Left ventricle myocardium inferior (tissue), 1 donor: ENCODE measurements around the gene ECE1. TPM values are rescaled to one million over a fixed set of nuclear protein-coding genes. Genes with fewer than 3 reads are reported as not detected.

ENCODE experiments used
- DNase-seq: peaks from one replicate; pipeline ENCODE4 v3.0.0-alpha.2; 2020
- H3K27ac ChIP-seq: fragments of 200-600 bp; replicated peaks from 2 replicates; pipeline ENCODE4 v1.8.0; 2021
- H3K27me3 ChIP-seq: fragments of 200-600 bp; 2 replicates; pipeline ENCODE4 v1.8.0; 2021; ENCODE audit warnings: low read depth
- H3K36me3 ChIP-seq: fragments of 200-600 bp; 2 replicates; pipeline ENCODE4 v1.8.0; 2021
- H3K4me1 ChIP-seq: fragments of 200-600 bp; 2 replicates; pipeline ENCODE4 v1.8.0; 2021
- H3K4me3 ChIP-seq: fragments of 200-600 bp; 2 replicates; pipeline ENCODE4 v1.8.0; 2021; ENCODE audit warnings: mild to moderate bottlenecking, moderate library complexity
- H3K9me3 ChIP-seq: fragments of 200-600 bp; replicated peaks from 2 replicates; pipeline ENCODE4 v1.8.0; 2021
- CTCF ChIP-seq: fragments of 200-600 bp; IDR thresholded peaks from 2 replicates; pipeline ENCODE4 v1.8.0; 2021; ENCODE audit warnings: antibody characterized with exemption, mild to moderate bottlenecking, borderline replicate concordance
- intact Hi-C: fragments of 100-400 bp; cut with micrococcal nuclease; formaldehyde crosslinking; loops from one replicate; pipeline ENCODE4 v1.11.0; 2022
- long read RNA-seq: library from polyadenylated mRNA; unstranded; transcript quantifications from one replicate; pipeline ENCODE4 v2.0.0, GENCODE V29; 2021
- total RNA-seq: library from RNA; stranded (reverse); fragmentation: NEBNext Ultra II Directional; extraction: Animal tissue kit (Norgen Biotek cat#: 25700); gene quantifications from one replicate; pipeline ENCODE4 v1.2.1, GENCODE V29; 2021
- donor health status: DM: no; HTN: yes; CAD: no; lungs with severe emphysema.

The ECE1 gene
- 54.7 TPM for total RNA-seq
- long read RNA-seq, full-length matches to known transcripts: 79 of 133 reads
- long read RNA-seq, partial matches to known transcripts: 15 of 133 reads
- long read RNA-seq, other reads (novel, unspliced or antisense): 39 of 133 reads

- no peak for TF ChIP-seq CTCF
- intact Hi-C loops: no loop called here
- peak; percentile 56 for DNase-seq
- Histone ChIP-seq H3K27me3 (no peaks in the 10 kb centered on the region), H3K4me3 (peak within 1 kb of the TSS; percentile 79), H3K4me1 (peaks cover 57% of the 10 kb centered on the region), H3K27ac (peak within 1 kb of the TSS; percentile 90), H3K9me3 (no peaks in the 10 kb centered on the region), H3K36me3 (no peaks in the 10 kb centered on the region)
Observed at GRCh38 chr1:21289700-21290545, at the start of gene ECE1. Gene ECE1, minus strand, starts transcription at chr1:21290463. Its CDS starts 49 bp downstream, at chr1:21290414.

- no peak for DNase-seq
- Histone ChIP-seq H3K27ac (peak overlapping the region; percentile 86), H3K27me3 (no peaks in the 10 kb centered on the region), H3K36me3 (no peaks in the 10 kb centered on the region), H3K9me3 (no peaks in the 10 kb centered on the region), H3K4me1 (peaks cover 97% of the 10 kb centered on the region), H3K4me3 (no peak overlapping the region)
- TF ChIP-seq CTCF: no peak
- intact Hi-C loops: no loop called here
Observed at GRCh38 chr1:21339356-21340229, 49.3 kb upstream of the ECE1 start.

GRCh38 chr1:21338573-21339355 lies 48.5 kb upstream of the ECE1 start:
- no peaks in the 10 kb centered on the region for H3K27me3 ChIP-seq
- H3K36me3 ChIP-seq: no peaks in the 10 kb centered on the region
- peak; percentile 78 for DNase-seq
- H3K4me3 ChIP-seq: no peak overlapping the region
- intact Hi-C loops: no loop called here
- H3K27ac ChIP-seq: peak overlapping the region; percentile 86
- H3K4me1 ChIP-seq: peaks cover 97% of the 10 kb centered on the region
- no peak for TF ChIP-seq CTCF
- no peaks in the 10 kb centered on the region for H3K9me3 ChIP-seq

- no peak for TF ChIP-seq CTCF
- intact Hi-C loops: no loop called here
Observed at GRCh38 chr1:21337928-21338572, 47.8 kb upstream of the ECE1 start.

More at GRCh38 chr1:21337928-21338572, 47.8 kb upstream of the ECE1 start:
- Histone ChIP-seq H3K36me3 (no peaks in the 10 kb centered on the region), H3K27me3 (no peaks in the 10 kb centered on the region), H3K27ac (peak overlapping the region; percentile 86), H3K9me3 (no peaks in the 10 kb centered on the region), H3K4me3 (peak overlapping the region; percentile 2), H3K4me1 (peaks cover 97% of the 10 kb centered on the region)
- DNase-seq: peak; percentile 90
